Adrenal gland (tissue), 5 donors: ENCODE measurements around the gene PPT1.

Experiments used
- CTCF ChIP-seq, 6 experiments: fragments of 450-650 bp in 4 of 6; fragments of 200-600 bp in 2 of 6; sonication (generic) in 1 of 6; IDR thresholded peaks; 1 replicate in 5 of 6; 2 replicates in 1 of 6; pipeline versions ENCODE4 v1.5.1 to v1.8.0; 2016 to 2021; ENCODE audit warnings: antibody characterized with exemption in 6 of 6, mild to moderate bottlenecking in 2 of 6, moderate library complexity in 1 of 6
- POLR2A ChIP-seq, 2 donors: fragments of 450-650 bp; IDR thresholded peaks; one replicate each; pipeline ENCODE4 v1.6.1; 2017; ENCODE audit warnings: antibody characterized with exemption in 2 of 2, mild to moderate bottlenecking in 2 of 2, moderate library complexity in 1 of 2
- donor health status: DM: no; HTN: no; CAD: no.

DNA sequence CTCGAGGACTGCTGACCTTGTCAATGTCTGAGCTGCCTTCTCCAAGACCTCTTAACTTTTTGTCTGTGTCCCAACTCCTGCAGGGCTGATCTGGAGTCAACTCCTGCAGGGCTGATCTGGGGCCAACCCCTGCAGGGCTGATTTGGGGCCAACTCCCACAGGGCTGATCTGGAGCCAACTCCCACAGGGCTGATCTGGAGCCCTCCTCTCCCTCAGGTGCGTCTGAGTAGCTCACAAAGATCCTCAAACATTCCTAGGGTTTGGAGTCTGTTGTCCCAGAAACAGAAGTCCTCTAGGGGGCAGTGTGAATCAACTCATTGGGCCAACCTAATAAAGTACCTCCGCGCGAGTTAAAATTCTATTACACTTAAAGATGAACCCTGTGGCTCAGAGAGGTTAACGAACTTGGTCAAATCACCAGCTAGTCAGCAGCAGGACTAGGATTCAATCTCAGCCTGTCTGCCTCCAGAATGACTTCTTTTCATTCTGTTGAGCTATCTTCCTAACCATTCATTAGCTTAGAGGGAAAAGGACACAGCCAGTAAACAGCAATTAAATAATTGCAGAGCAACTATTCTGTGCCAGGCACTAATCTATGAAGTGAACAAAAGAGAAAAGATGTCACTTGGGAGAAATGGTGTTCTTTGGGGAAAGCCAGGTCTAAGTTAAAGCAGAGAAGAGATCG, 47.0 kb upstream of the PPT1 start:
- TF ChIP-seq CTCF (IDR thresholded peaks at IDR 0.05) (peak; percentile 68 to 83 (median 74)), POLR2A (IDR thresholded peaks at IDR 0.05) (no peak)
